Neural progenitor cell (in vitro differentiated cells): ENCODE results near the gene JUND. TPM values are rescaled to one million over a fixed set of nuclear protein-coding genes. Genes with fewer than 3 reads are reported as not detected.
A peak's percentile ranks its signal among the peaks of the same experiment; 100 is the strongest.

Experiments used
- DNase-seq: peaks from one replicate; pipeline ENCODE4 v3.0.0-alpha.2; 2016; ENCODE audit warnings: low spot score
- H2AFZ ChIP-seq: fragments of 200-600 bp; sonication (generic); replicated peaks from 2 replicates; pipeline ENCODE4 v1.6.1; 2016; ENCODE audit warnings: antibody characterized with exemption
- H3F3A ChIP-seq: fragments of 200-600 bp; sonication (generic); 2 replicates; pipeline ENCODE4 v1.6.1; 2016; ENCODE audit warnings: antibody characterized with exemption, low read depth
- H3K27ac ChIP-seq: fragments of 200-600 bp; sonication (generic); 2 replicates; pipeline ENCODE4 v1.5.1; 2016; ENCODE audit warnings: mild to moderate bottlenecking
- H3K27me3 ChIP-seq: fragments of 200-600 bp; sonication (generic); 2 replicates; pipeline ENCODE4 v1.6.1; 2016; ENCODE audit warnings: mild to moderate bottlenecking, moderate library complexity
- H3K36me3 ChIP-seq: fragments of 200-600 bp; sonication (generic); 2 replicates; pipeline ENCODE4 v1.5.1; 2016
- H3K4me1 ChIP-seq: fragments of 200-600 bp; sonication (generic); 2 replicates; pipeline ENCODE4 v1.6.1; 2016; ENCODE audit warnings: mixed run types
- H3K4me2 ChIP-seq: fragments of 200-600 bp; sonication (generic); 2 replicates; pipeline ENCODE4 v1.6.1; 2016
- H3K4me3 ChIP-seq: fragments of 200-600 bp; sonication (generic); 2 replicates; pipeline ENCODE4 v1.5.1; 2016
- H3K79me2 ChIP-seq: fragments of 200-600 bp; sonication (generic); 2 replicates; pipeline ENCODE4 v1.6.1; 2016; ENCODE audit warnings: low read depth
- H3K9ac ChIP-seq: fragments of 200-600 bp; sonication (generic); 2 replicates; pipeline ENCODE4 v1.6.1; 2016
- H3K9me3 ChIP-seq: fragments of 200-600 bp; sonication (generic); 2 replicates; pipeline ENCODE4 v1.5.1; 2016; ENCODE audit warnings: low read depth
- H4K20me1 ChIP-seq: fragments of 200-600 bp; sonication (generic); 2 replicates; pipeline ENCODE4 v1.6.1; 2016; ENCODE audit warnings: low read depth
- H3K27ac Mint-ChIP-seq: 3 replicates; pipeline ENCODE4 v1.8.0; 2021; ENCODE audit warnings: mixed read lengths
- H3K27me3 Mint-ChIP-seq: 2 replicates; pipeline ENCODE4 v1.8.0; 2022; ENCODE audit warnings: low read depth, mild to moderate bottlenecking, inconsistent platforms, moderate library complexity, mixed read lengths; ENCODE audit not compliant: insufficient read depth
- H3K36me3 Mint-ChIP-seq: 3 replicates; pipeline ENCODE4 v1.8.0; 2021; ENCODE audit warnings: mixed read lengths
- H3K4me1 Mint-ChIP-seq: 3 replicates; pipeline ENCODE4 v1.8.0; 2021; ENCODE audit warnings: mixed read lengths
- H3K4me3 Mint-ChIP-seq: 3 replicates; pipeline ENCODE4 v1.8.0; 2021; ENCODE audit warnings: mild to moderate bottlenecking, moderate library complexity, mixed read lengths
- H3K9me3 Mint-ChIP-seq: 3 replicates; pipeline ENCODE4 v1.8.0; 2020; ENCODE audit warnings: mixed read lengths
- EZH2 ChIP-seq: fragments of 200-600 bp; sonication (generic); IDR thresholded peaks from 2 replicates; pipeline ENCODE4 v1.6.1; 2017; ENCODE audit warnings: antibody characterized with exemption, mild to moderate bottlenecking, moderate library complexity
- EZH2phosphoT487 ChIP-seq: fragments of 200-600 bp; sonication (generic); IDR thresholded peaks from 2 replicates; pipeline ENCODE4 v1.6.1; 2017; ENCODE audit warnings: antibody characterized with exemption
- total RNA-seq: library from RNA; depleted of rRNA; stranded (reverse); fragments of >200 nt; gene quantifications from 2 replicates; pipeline ENCODE4 v1.2.3, GENCODE V29; 2015; ENCODE audit warnings: low replicate concordance
- TF ChIP-seq, protein P1 (sequence below): fragments of 200-600 bp; sonication (generic); IDR thresholded peaks from 2 replicates; pipeline ENCODE4 v1.5.1; 2017; ENCODE audit warnings: antibody characterized with exemption, mild to moderate bottlenecking

The JUND gene
- total RNA-seq, 1 donor from 2014 or later = 51.7 TPM

- Histone ChIP-seq H4K20me1 (no peaks in the 10 kb centered on the region), H3K79me2 (no peaks in the 10 kb centered on the region), H3K27ac (no peak overlapping the region), H3K4me3 (no peak overlapping the region), H3K4me1 (no peaks in the 10 kb centered on the region), H3K9ac (no peak overlapping the region), H3F3A (no peaks in the 10 kb centered on the region), H2AFZ (no peak overlapping the region), H3K4me2 (no peak overlapping the region), H3K9me3 (no peaks in the 10 kb centered on the region), H3K36me3 (no peaks in the 10 kb centered on the region), H3K27me3 (peaks cover 31% of the 10 kb centered on the region)
- peaks cover 17% of the 10 kb centered on the region for H3K27me3 Mint-ChIP-seq
- H3K4me3 Mint-ChIP-seq = no peak overlapping the region
- no peak for DNase-seq
- TF ChIP-seq, protein P1, sequence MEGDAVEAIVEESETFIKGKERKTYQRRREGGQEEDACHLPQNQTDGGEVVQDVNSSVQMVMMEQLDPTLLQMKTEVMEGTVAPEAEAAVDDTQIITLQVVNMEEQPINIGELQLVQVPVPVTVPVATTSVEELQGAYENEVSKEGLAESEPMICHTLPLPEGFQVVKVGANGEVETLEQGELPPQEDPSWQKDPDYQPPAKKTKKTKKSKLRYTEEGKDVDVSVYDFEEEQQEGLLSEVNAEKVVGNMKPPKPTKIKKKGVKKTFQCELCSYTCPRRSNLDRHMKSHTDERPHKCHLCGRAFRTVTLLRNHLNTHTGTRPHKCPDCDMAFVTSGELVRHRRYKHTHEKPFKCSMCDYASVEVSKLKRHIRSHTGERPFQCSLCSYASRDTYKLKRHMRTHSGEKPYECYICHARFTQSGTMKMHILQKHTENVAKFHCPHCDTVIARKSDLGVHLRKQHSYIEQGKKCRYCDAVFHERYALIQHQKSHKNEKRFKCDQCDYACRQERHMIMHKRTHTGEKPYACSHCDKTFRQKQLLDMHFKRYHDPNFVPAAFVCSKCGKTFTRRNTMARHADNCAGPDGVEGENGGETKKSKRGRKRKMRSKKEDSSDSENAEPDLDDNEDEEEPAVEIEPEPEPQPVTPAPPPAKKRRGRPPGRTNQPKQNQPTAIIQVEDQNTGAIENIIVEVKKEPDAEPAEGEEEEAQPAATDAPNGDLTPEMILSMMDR = no peak
- TF ChIP-seq EZH2phosphoT487 (no peak), EZH2 (no peak)
- H3K36me3 Mint-ChIP-seq = no peaks in the 10 kb centered on the region
- no peaks in the 10 kb centered on the region for H3K4me1 Mint-ChIP-seq
- no peak overlapping the region for H3K27ac Mint-ChIP-seq
- no peaks in the 10 kb centered on the region for H3K9me3 Mint-ChIP-seq
These were observed 23.6 kb downstream of the JUND start for GRCh38 chr19:18257503-18258470.

- no peaks in the 10 kb centered on the region for H3K9me3 Mint-ChIP-seq
- Histone ChIP-seq H3K36me3 (no peaks in the 10 kb centered on the region), H3K27me3 (peaks cover 35% of the 10 kb centered on the region), H2AFZ (no peak overlapping the region), H3K4me2 (no peak overlapping the region), H3K27ac (no peak overlapping the region), H3K4me1 (no peaks in the 10 kb centered on the region), H3K9me3 (no peaks in the 10 kb centered on the region), H3K4me3 (no peak overlapping the region), H3K9ac (no peak overlapping the region), H3K79me2 (no peaks in the 10 kb centered on the region), H4K20me1 (no peaks in the 10 kb centered on the region), H3F3A (no peaks in the 10 kb centered on the region)
- no peaks in the 10 kb centered on the region for H3K36me3 Mint-ChIP-seq
- no peak for DNase-seq
- H3K4me3 Mint-ChIP-seq = no peak overlapping the region
- no peak overlapping the region for H3K27ac Mint-ChIP-seq
- peaks cover 18% of the 10 kb centered on the region for H3K27me3 Mint-ChIP-seq
- H3K4me1 Mint-ChIP-seq = no peaks in the 10 kb centered on the region
- TF ChIP-seq, protein P1 = peak; percentile 23
- TF ChIP-seq EZH2 (no peak), EZH2phosphoT487 (no peak)
These were observed 26.6 kb downstream of the JUND start for GRCh38 chr19:18254546-18255503.

- no peak overlapping the region for H3K9ac ChIP-seq
- H3K4me1 Mint-ChIP-seq = no peaks in the 10 kb centered on the region
- H3K9me3 ChIP-seq = no peaks in the 10 kb centered on the region
- H3K36me3 Mint-ChIP-seq = no peaks in the 10 kb centered on the region
- H3F3A ChIP-seq = no peaks in the 10 kb centered on the region
- H3K27ac ChIP-seq = no peak overlapping the region
- H3K4me3 Mint-ChIP-seq = no peak overlapping the region
- H3K9me3 Mint-ChIP-seq = no peaks in the 10 kb centered on the region
- peaks cover 35% of the 10 kb centered on the region for H3K27me3 ChIP-seq
- no peaks in the 10 kb centered on the region for H3K4me1 ChIP-seq
- H4K20me1 ChIP-seq = no peaks in the 10 kb centered on the region
- H3K27ac Mint-ChIP-seq = no peak overlapping the region
- no peak overlapping the region for H3K4me3 ChIP-seq
- H3K4me2 ChIP-seq = no peak overlapping the region
- H3K36me3 ChIP-seq = no peaks in the 10 kb centered on the region
- no peak overlapping the region for H2AFZ ChIP-seq
- TF ChIP-seq EZH2phosphoT487 = no peak
- TF ChIP-seq, protein P1 = no peak
- TF ChIP-seq EZH2 = no peak
- DNase-seq = no peak
- H3K79me2 ChIP-seq = no peaks in the 10 kb centered on the region
- H3K27me3 Mint-ChIP-seq = peaks cover 18% of the 10 kb centered on the region
These were observed 27.7 kb downstream of the JUND start for GRCh38 chr19:18253716-18254115.
